ENCODE data around the gene MRTO4.
"Not testable (repeated sequence)": the region's sequence is repeated elsewhere in the genome, so short reads cannot be mapped to it uniquely, and the experiment has no call there.

The MRTO4 gene

DNA sequence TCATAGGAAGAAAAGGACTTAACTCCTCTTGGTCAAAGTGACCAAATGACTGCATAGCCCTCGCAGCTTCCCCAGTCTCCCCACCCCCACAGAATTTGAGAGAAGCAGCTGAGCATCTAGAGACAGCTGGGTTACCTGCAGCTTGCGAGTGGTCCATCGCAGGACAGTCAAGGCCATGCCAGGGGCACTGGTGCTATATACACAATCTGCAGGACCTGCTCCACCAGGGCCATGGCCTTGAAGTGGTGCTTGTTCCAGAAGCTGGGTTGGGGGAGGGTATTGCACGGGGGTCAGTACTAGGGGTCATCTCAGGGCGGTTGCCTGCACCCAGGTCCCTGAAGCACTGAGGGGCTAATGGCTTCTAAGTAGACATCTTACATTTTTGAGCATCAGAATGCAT lies 10.4 kb downstream of the MRTO4 start:
- TF ChIP-seq, protein P1, sequence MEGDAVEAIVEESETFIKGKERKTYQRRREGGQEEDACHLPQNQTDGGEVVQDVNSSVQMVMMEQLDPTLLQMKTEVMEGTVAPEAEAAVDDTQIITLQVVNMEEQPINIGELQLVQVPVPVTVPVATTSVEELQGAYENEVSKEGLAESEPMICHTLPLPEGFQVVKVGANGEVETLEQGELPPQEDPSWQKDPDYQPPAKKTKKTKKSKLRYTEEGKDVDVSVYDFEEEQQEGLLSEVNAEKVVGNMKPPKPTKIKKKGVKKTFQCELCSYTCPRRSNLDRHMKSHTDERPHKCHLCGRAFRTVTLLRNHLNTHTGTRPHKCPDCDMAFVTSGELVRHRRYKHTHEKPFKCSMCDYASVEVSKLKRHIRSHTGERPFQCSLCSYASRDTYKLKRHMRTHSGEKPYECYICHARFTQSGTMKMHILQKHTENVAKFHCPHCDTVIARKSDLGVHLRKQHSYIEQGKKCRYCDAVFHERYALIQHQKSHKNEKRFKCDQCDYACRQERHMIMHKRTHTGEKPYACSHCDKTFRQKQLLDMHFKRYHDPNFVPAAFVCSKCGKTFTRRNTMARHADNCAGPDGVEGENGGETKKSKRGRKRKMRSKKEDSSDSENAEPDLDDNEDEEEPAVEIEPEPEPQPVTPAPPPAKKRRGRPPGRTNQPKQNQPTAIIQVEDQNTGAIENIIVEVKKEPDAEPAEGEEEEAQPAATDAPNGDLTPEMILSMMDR (IDR thresholded peaks at IDR 0.05; ENCODE audit: low read depth, low read length): no peak
- no peak overlapping the region for H3K4me3 ChIP-seq (replicated peaks in 1 of 2; ENCODE audit: low read depth in 2 of 2, low read length in 2 of 2)
- no peak for DNase-seq (ENCODE audit: low read depth in 2 of 2)

DNA sequence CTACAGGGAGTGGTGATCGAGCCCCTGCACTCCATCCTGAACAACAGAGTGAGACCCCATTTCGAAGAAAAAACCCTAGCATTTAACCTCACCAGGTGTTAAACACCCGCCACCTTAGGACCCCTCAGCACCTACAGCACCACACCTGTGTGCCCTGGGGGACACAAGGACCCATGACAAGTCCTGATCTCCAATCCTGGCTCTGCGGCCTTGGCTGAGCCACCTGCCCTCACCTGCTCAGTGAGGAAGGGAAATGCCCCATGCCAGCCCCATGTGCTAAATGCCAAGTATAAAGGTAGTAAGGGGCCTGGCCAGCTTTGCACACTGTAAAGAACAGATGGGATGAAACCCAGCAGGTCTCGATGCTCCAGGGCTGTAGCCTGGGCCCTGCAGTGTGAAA lies 11.1 kb downstream of the MRTO4 start:
- DNase-seq (ENCODE audit: low read depth in 2 of 2): no peak
- TF ChIP-seq, protein P1 (IDR thresholded peaks at IDR 0.05; ENCODE audit: low read depth, low read length): no peak
- H3K4me3 ChIP-seq (replicated peaks in 1 of 2; ENCODE audit: low read depth in 2 of 2, low read length in 2 of 2): no peak overlapping the region

DNA sequence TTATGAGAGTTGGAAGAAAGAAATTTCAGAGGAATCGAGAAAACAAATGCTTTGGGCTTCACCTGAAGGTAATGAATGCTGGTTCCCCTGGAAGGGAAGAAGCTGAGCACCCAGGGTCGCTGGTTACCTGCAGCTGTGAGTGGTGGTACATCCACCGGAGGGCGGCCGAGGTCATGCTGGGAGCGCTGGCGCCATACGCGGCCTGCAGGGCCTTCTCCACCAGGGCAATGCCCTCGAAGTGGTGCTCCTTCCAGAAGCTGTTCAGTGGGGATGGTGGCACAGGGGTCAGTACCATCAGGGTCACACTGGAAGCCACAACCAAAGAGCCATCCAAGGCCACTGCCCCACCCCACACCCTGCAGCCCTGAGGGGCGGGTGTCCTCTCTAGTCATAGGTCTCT lies 16.8 kb downstream of the MRTO4 start:
- H3K4me3 ChIP-seq (replicated peaks in 1 of 2; ENCODE audit: low read depth in 2 of 2, low read length in 2 of 2): no peak overlapping the region
- TF ChIP-seq, protein P1 (IDR thresholded peaks at IDR 0.05; ENCODE audit: low read depth, low read length): no peak
- no peak for DNase-seq (ENCODE audit: low read depth in 2 of 2)

DNA sequence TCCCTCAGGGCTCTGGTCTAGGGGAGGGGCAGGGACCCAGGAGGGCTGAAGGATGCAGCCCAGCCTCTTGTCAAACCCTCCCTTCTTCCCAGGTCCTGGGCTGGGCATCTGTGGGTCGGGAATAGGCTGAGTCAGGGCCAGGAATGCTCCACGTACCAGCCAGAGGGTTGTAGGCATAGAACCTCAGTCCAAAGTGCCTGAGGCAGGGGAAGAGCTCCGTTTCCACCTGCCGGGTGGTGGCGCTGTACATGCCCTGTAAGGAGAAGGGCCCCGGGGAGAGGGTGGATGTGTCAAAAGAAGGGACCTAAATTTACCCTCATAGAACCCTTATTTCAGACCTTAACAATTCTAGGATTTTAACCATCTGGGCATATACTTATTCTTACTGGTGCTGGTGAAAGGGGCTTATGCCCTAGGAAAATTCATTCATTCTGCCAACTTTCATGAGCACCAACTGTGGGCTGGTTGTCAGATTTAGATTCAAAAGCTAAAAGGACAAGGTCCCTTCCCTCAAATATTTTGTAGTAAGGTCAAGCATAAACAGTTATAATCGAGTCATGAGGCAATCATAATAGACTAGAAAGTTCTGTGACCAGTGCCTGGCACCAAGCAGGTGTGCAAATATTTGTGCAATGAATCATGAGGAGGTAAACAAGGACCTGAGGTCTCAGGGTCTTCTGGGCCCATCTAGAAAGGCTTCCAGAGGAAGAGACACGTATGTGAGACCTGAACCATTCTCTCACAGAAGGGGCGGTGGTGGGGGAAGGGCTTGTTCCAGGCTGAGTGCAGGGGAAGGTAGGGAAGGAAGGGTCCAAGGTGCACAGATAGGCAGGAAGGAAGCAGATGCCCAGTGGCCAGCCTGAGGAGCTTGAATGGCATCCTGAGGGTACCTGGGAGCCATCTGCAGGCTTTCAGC lies 18.1 kb downstream of the MRTO4 start:
- peak in 1 of 2 donors; percentile 28 for DNase-seq (ENCODE audit: low read depth in 2 of 2)
- H3K4me3 ChIP-seq (replicated peaks in 1 of 2; ENCODE audit: low read depth in 2 of 2, low read length in 2 of 2): not testable (repeated sequence)

DNA sequence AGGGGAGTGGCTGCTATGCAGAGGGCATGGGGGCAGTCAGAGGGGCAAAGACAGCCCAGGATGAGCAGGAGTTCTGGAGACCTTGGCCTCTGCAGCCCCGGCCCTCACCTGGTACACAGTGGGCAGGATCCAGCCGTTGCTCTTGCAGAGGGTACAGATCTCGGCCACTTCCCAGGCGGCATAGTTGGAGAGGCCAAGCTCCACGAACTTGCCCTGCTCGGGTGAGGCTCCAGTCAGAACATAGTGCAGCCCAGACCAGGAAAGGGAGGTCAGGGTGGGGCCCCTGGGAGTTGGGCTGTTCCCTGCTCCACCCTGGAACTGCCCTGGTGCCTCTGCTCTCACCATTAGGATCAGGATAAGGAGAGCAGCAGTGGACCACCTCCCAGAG lies 18.7 kb downstream of the MRTO4 start:
- not testable (repeated sequence) for DNase-seq (ENCODE audit: low read depth in 2 of 2); H3K4me3 ChIP-seq (replicated peaks in 1 of 2; ENCODE audit: low read depth in 2 of 2, low read length in 2 of 2)

DNA sequence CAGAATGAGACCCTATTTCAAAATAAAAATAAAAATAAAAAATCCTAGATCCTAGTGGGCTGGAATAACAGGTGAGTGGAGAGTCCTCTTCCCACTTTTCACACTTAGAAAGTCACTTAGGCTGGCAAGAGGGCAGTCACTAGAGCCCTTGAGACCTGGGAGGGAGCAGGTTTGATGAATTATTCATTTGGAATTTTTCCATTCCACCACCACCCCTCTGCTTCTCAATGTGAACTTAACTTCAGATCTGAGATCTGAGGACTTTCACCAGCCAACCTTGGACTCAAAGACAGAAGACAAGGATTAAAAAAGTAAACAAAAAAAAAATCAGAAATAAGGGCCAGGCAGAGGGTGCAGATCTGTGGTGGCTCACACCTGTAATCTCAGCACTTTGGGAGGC lies 20.5 kb downstream of the MRTO4 start:
- TF ChIP-seq, protein P1 (IDR thresholded peaks at IDR 0.05; ENCODE audit: low read depth, low read length): no peak
- no peak for DNase-seq (ENCODE audit: low read depth in 2 of 2)
- no peak overlapping the region for H3K4me3 ChIP-seq (replicated peaks in 1 of 2; ENCODE audit: low read depth in 2 of 2, low read length in 2 of 2)

DNA sequence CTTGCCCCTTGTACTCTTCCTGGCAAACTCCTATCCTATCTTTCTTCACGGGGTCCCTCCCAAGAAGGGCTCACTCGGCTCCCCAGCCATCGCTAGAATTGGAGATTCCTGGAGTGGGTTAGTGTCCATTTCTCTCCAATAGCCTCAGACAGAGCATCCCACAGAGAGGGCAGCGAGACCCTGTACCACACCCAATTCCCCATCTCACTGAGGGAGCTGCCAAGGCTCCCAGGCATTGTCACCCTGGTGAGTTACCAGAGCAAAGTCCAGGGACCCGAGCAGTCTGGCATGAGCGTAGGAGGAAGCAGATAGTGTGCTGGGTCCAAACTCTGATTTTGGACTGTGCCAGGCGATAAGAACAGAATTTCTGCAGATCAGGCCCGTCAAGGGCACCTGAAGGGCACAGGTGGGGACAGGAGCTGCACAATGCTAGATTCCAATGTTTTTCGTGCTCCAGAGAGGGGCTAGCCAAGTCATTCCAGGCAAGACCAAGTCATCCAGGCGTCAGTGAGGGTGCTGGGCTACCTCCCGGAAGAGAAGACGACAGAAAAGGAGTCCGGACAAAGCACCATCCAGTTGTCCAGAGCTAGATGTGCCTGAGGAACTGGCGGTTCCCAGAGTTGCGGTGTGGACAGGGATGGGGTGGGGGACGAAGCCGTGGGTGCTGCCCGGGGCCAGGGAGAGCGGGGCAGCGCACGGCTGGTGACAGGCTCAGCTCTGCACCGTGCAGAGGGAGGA lies 21.7 kb downstream of the MRTO4 start:
- DNase-seq (ENCODE audit: low read depth in 2 of 2): no peak
- H3K4me3 ChIP-seq (replicated peaks in 1 of 2; ENCODE audit: low read depth in 2 of 2, low read length in 2 of 2): no peak overlapping the region
- TF ChIP-seq, protein P1 (IDR thresholded peaks at IDR 0.05; ENCODE audit: low read depth, low read length): no peak

DNA sequence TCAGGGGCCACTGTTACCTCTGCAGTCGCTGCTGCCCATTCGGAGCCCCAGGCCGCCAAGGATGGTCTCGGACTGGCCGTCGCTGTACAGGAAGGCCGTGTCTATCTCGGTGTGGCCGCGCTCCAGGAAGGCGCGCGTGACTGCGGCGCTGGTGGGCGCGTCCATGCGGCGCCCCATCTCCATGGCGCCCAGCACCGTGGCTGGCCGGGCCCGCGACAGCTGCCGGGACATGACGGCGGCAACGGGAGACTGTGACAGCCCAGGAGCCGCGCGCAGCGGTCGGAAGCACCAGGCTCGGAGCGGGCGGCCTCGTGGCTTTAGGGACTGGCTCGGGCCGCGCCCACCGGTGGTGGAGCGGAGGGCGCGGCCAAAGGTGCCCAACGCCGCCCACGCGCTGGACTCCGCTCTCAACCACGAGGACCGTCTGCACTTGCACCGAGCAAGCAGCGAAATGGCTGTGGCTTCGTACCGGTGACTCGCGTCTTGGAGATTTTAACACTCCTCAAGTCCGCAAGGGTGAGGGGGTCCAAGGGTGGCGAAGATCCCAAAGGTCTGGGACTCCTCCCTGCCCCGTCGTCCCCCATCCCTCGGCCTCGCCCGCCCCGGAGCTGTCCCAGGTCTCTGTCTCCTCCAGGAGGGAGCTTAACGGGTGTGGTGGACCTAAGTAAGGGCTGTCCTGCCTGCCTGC lies 22.4 kb downstream of the MRTO4 start:
- peak in 1 of 2 donors; percentile 15 for DNase-seq (ENCODE audit: low read depth in 2 of 2)
- peak overlapping the region in 1 of 2 donors; percentile 19 for H3K4me3 ChIP-seq (replicated peaks in 1 of 2; ENCODE audit: low read depth in 2 of 2, low read length in 2 of 2)

Data from cardiac fibroblast (primary cell).